Heart right ventricle (tissue), 16 donors: ENCODE results near the gene TBL2. TPM values are rescaled to one million over a fixed set of nuclear protein-coding genes. Genes with fewer than 3 reads are reported as not detected.
A peak's percentile ranks its signal among the peaks of the same experiment; 100 is the strongest.

ENCODE experiments used
- ATAC-seq, 8 donors: fragments of 200-7000 bp; cut with Tn5 transposase; one replicate each; pipeline ENCODE4 v1.9.1; 2020; ENCODE audit warnings: mild to moderate bottlenecking in 8 of 8, moderate library complexity in 8 of 8, moderate number of reproducible peaks in 1 of 8
- DNase-seq, 2 donors: peaks; one replicate each; pipeline ENCODE4 v3.0.0-alpha.2; 2020
- H3K27ac ChIP-seq, 10 donors: fragments of 200-600 bp; sonication (generic) in 2 of 10; one replicate each; pipeline versions ENCODE4 v1.5.0 to v1.8.0; 2020 to 2022; ENCODE audit warnings: mild to moderate bottlenecking in 3 of 10
- H3K27me3 ChIP-seq, 7 donors: fragments of 200-600 bp; one replicate each; pipeline ENCODE4 v1.8.0; 2021 to 2022; ENCODE audit warnings: mild to moderate bottlenecking in 2 of 7
- H3K36me3 ChIP-seq, 9 donors: fragments of 200-600 bp; sonication (generic) in 1 of 9; one replicate each; pipeline versions ENCODE4 v1.5.0 to v1.8.0; 2020 to 2022; ENCODE audit warnings: mild to moderate bottlenecking in 2 of 9
- H3K4me1 ChIP-seq, 9 donors: fragments of 200-600 bp; sonication (generic) in 1 of 9; one replicate each; pipeline versions ENCODE4 v1.5.0 to v1.8.0; 2020 to 2022; ENCODE audit warnings: mild to moderate bottlenecking in 4 of 9
- H3K4me3 ChIP-seq, 10 donors: fragments of 200-600 bp; sonication (generic) in 2 of 10; one replicate each; pipeline versions ENCODE4 v1.5.0 to v1.8.0; 2020 to 2022; ENCODE audit warnings: mild to moderate bottlenecking in 7 of 10, moderate library complexity in 2 of 10
- H3K9me3 ChIP-seq, 11 donors: fragments of 200-600 bp in 10 of 11; sonication (generic) in 2 of 11; one replicate each; pipeline versions ENCODE4 v1.5.0 to v1.8.0; 2013 to 2022; ENCODE audit warnings: mild to moderate bottlenecking in 2 of 11, control low read depth in 1 of 11, moderate library complexity in 1 of 11
- WGBS, 2 donors: extraction: QIAGEN DNeasy Blood & Tissue Kit; methylation state at CpG; one replicate each; pipeline ENCODE4 v1.1.7; 2013; ENCODE audit warnings: inconsistent platforms in 1 of 2; 5-methylcytosine and 5-hydroxymethylcytosine counted together
- intact Hi-C, 10 donors: fragments of 100-400 bp; cut with DNase I; formaldehyde crosslinking; loops; one replicate each; pipeline versions ENCODE4 v1.11.1 to v1.14.2; 2022
- polyA plus RNA-seq, 2 donors: library from polyadenylated mRNA; stranded (reverse); fragments of 200-250 nt; gene quantifications; one replicate each; pipeline ENCODE4 v1.2.3, GENCODE V29; 2013
- total RNA-seq, 10 donors: library from RNA; stranded (reverse); fragmentation: NEBNext Ultra II Directional in 3 of 10; extraction: Animal tissue kit (Norgen Biotek cat#: 25700) in 3 of 10; gene quantifications; one replicate each; pipeline versions ENCODE4 v1.2.1 to v1.2.4, GENCODE V29; 2021 to 2023
- TF ChIP-seq, protein P1 (sequence below), 9 donors: fragments of 200-600 bp; sonication (generic) in 2 of 9; IDR thresholded peaks; one replicate each; pipeline versions ENCODE4 v1.5.0 to v1.8.0; 2021 to 2022; ENCODE audit warnings: antibody characterized with exemption in 9 of 9, mild to moderate bottlenecking in 5 of 9, moderate library complexity in 1 of 9
- donor health status: Arrhythmogenic right ventricular cardiomyopathy.
- donor health status: ischemic (EF 13 %, LVEDD 7.1; RV severe dilation, severe dysfunction).
- donor health status: healthy with polysubstance abuse.
- donor health status: DM: no; HTN: yes; CAD: no.
- donor health status: DM: no; HTN: no; CAD: no.
- donor health status: ischemic (EF 25% LVEDD 6.9; RV normal size, moderate dysfunction).
- donor health status: ischemic (EF 25% LVEDD 5.7; RV mildly dilated, moderate dysfunction).
- donor health status: healthy.
- donor health status: DM: yes; HTN: yes; CAD: no.
- donor health status: Ischemic cardiomyopathy.
- donor health status: ischemic (EF 35%, LVEDD 5.7; RV mildly dilated, moderate dysfunction).
- donor health status: nonischemic (EF 11% LVEDD 7.7; RV severe dilation, severe dysfunction).
- donor health status: DM: yes; HTN: yes; CAD: no.
- donor health status: PGD.
- donor health status: ischemic (EF 29% LVEDD 5.4; RV normal size, mild dysfunction).
- donor health status: nonischemic (EF 23%, LVEDD 6.1; RV moderate dilation, normal function).

The TBL2 gene
- total and polyA plus RNA-seq, 12 donors: 6.9 to 22.1 (median 10.4) TPM

DNA sequence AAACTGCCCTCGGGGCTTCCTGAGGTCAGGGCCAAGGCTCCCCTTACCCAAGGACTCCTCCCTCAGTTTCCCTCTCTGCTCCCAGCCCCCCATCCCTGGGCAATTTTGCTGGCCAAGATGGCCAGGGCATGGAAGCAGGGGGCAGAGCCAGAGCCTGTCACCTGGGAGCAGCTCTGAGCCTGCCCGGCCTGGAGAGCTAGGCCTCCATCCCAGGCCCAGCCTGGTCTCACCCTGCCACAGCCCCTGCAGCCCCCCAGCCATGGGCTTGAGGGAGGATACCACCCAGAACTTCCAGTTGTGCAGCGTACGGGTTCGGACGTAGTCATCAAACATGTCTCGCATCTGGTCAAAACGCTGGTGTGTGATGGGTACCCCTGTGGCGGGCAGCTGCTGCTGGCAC lies 17.0 kb upstream of the TBL2 start:
- WGBS, 2 donors: 85% methylated on average over 9 of the region's 9 CpGs
- Histone ChIP-seq H3K4me3 (no peak overlapping the region), H3K4me1 (no peaks in the 10 kb centered on the region), H3K9me3 (no peaks in the 10 kb centered on the region), H3K36me3 (no peaks in the 10 kb centered on the region), H3K27me3 (peaks cover 0 to 38% (median 10%) of the 10 kb centered on the region in 7 donors), H3K27ac (no peak overlapping the region)
- DNase-seq (no peak), ATAC-seq (no peak)
- intact Hi-C loops: no loop called here
- TF ChIP-seq, protein P1, sequence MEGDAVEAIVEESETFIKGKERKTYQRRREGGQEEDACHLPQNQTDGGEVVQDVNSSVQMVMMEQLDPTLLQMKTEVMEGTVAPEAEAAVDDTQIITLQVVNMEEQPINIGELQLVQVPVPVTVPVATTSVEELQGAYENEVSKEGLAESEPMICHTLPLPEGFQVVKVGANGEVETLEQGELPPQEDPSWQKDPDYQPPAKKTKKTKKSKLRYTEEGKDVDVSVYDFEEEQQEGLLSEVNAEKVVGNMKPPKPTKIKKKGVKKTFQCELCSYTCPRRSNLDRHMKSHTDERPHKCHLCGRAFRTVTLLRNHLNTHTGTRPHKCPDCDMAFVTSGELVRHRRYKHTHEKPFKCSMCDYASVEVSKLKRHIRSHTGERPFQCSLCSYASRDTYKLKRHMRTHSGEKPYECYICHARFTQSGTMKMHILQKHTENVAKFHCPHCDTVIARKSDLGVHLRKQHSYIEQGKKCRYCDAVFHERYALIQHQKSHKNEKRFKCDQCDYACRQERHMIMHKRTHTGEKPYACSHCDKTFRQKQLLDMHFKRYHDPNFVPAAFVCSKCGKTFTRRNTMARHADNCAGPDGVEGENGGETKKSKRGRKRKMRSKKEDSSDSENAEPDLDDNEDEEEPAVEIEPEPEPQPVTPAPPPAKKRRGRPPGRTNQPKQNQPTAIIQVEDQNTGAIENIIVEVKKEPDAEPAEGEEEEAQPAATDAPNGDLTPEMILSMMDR (IDR thresholded peaks at IDR 0.05): no peak

DNA sequence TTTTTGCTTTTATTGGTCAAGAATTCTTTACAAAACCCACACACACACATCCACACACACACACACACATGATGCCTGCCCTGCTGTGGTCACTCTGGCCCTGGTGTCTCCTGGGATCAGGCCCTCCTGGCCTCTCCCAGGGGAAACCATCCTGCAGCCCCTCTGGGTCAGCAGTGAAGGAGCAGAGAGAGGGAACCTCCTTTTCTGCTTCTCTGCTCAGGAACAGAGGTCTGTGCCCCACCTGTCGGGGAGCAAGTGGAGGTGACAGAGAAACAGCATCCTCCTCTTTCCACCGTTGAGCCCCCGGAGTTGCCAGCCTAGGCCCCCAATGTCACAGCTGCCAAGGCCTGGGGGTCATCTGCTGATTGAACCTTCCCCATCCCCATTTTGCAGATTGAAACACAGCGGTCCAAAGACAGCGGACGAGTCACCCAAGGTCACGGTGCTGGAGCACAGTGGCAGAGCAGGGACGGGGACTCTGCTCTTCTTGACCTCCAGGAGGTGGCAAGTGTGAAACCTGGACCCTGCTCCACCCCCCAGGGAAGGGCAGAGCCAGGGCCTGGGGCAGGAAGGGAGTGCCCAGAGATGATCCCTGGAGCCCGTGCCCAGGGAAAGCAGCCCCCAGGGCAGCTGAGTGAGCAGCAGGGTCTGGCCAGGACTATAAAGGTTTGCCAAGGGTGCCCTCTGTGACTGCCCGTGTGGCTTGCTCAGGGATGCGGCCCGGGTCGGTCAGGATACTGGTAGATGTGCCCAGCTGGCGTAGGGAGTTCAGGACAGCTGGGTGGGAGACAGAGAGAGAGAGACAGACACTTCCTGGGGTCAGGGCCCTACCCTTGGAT lies 15.0 kb upstream of the TBL2 start:
- H3K4me3 ChIP-seq: no peak overlapping the region
- intact Hi-C loops: loop anchor here in 1 of 10 donors (2.0 kb wide), 1 partner anchor 45 kb away; no protein-coding TSS in a partner anchor

DNA sequence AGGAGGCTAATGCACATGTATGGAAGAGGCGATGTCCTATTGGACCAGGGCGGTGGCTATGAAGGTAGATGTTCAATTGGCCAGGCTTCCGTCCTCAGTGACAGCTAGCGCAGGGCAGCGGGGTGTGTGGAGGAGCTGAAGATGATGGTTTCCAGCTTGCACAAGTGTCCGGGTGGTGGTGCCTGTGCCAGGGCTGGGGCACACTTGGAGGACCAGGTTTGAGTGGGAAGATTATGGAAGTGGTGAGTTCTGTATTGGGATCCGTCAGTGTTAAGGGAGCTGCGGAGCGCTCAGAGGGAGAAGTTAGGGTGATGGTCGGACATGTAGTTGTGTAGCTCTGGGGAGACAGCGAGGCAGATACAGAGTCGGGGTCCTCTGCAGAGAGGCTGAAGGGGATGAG lies 8.5 kb upstream of the TBL2 start:
- 92 to 97% methylated on average over 12 of the region's 12 CpGs for WGBS, 2 donors
- DNase-seq (no peak), ATAC-seq (no peak)
- Histone ChIP-seq H3K36me3 (no peaks in the 10 kb centered on the region), H3K4me3 (no peak overlapping the region), H3K27ac (peak overlapping the region in 1 of 10 donors; percentile 55), H3K4me1 (peaks cover 0 to 28% (median 0%) of the 10 kb centered on the region in 9 donors), H3K27me3 (no peaks in the 10 kb centered on the region), H3K9me3 (no peaks in the 10 kb centered on the region)
- intact Hi-C loops: no loop called here
- TF ChIP-seq, protein P1 (IDR thresholded peaks at IDR 0.05): no peak

More for the DNA sequence above, 15.0 kb upstream of the TBL2 start:
- no peaks in the 10 kb centered on the region for H3K9me3 ChIP-seq
- H3K27ac ChIP-seq: no peak overlapping the region
- WGBS, 2 donors: 73 to 76% methylated on average over 14 of the region's 14 CpGs
- TF ChIP-seq, protein P1 (IDR thresholded peaks at IDR 0.05): no peak
- H3K4me1 ChIP-seq: no peaks in the 10 kb centered on the region
- H3K27me3 ChIP-seq: peaks cover 0 to 30% (median 10%) of the 10 kb centered on the region in 7 donors
- H3K36me3 ChIP-seq: no peaks in the 10 kb centered on the region
- ATAC-seq (peak in 3 of 8 donors; percentile 24 to 43 (median 26)), DNase-seq (no peak)

DNA sequence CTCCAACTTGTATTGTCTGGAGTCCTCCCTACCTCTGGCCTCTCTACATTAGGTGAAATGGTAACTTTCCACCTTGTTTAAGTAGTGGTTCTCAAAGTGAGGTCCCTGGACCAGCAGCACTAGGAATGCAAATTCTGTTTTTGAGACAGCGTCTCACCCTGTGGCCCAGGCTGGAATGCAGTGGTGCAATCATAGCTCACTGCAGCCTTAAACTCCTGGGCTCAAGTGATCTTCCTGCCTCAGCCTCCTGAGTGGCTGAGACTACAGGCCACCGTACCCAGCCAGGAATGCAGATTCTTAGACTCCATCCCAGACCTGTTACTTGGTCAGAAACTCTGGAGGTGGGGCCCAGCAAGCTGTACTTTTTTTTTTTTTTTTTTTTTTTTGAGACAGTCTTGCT lies 6.8 kb upstream of the TBL2 start:
- WGBS, 2 donors: 71 to 79% methylated on average over 2 of the region's 2 CpGs

More for the DNA sequence above, 6.8 kb upstream of the TBL2 start:
- no peak for ATAC-seq
- no peak for DNase-seq
- Histone ChIP-seq H3K4me1 (peaks cover 0 to 38% (median 0%) of the 10 kb centered on the region in 9 donors), H3K9me3 (no peaks in the 10 kb centered on the region), H3K36me3 (no peaks in the 10 kb centered on the region), H3K27me3 (no peaks in the 10 kb centered on the region), H3K27ac (no peak overlapping the region), H3K4me3 (no peak overlapping the region)
- TF ChIP-seq, protein P1 (IDR thresholded peaks at IDR 0.05): no peak
- intact Hi-C loops: no loop called here
